HL-60 (cell line): ENCODE data around the gene ABAT.

Source experiments
- CTCF ChIP-seq: IDR thresholded peaks from one replicate; pipeline ENCODE4 v1.5.1; 2011; ENCODE audit warnings: low read length, control low read depth, inconsistent platforms; ENCODE audit not compliant: insufficient read depth
- POLR2AphosphoS5 ChIP-seq: IDR thresholded peaks from 2 replicates; pipeline ENCODE4 v1.6.1; 2012; ENCODE audit warnings: low read depth
- REST ChIP-seq: IDR thresholded peaks from 2 replicates; pipeline ENCODE4 v1.6.1; 2012; ENCODE audit warnings: low read depth; ENCODE audit not compliant: insufficient replicate concordance

GRCh38 chr16:8814095-8814806, 139.8 kb downstream of the ABAT start:
- TF ChIP-seq CTCF (no peak), POLR2AphosphoS5 (no peak), REST (no peak)
